Stimulated activated CD4-positive, alpha-beta T cell treated with anti-CD3 and anti-CD28 coated beads, TNF-alpha, amount 100 ng/mL, for 48 hours (primary cell): Measurements from ENCODE around the gene FAM181B.

ENCODE experiments used
- DNase-seq, 3 donors: peaks; one replicate each; pipeline ENCODE4 v3.0.0-alpha.2; 2020; ENCODE audit warnings: low read depth in 3 of 3

The FAM181B gene, protein sequence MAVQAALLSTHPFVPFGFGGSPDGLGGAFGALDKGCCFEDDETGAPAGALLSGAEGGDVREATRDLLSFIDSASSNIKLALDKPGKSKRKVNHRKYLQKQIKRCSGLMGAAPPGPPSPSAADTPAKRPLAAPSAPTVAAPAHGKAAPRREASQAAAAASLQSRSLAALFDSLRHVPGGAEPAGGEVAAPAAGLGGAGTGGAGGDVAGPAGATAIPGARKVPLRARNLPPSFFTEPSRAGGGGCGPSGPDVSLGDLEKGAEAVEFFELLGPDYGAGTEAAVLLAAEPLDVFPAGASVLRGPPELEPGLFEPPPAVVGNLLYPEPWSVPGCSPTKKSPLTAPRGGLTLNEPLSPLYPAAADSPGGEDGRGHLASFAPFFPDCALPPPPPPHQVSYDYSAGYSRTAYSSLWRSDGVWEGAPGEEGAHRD

DNA sequence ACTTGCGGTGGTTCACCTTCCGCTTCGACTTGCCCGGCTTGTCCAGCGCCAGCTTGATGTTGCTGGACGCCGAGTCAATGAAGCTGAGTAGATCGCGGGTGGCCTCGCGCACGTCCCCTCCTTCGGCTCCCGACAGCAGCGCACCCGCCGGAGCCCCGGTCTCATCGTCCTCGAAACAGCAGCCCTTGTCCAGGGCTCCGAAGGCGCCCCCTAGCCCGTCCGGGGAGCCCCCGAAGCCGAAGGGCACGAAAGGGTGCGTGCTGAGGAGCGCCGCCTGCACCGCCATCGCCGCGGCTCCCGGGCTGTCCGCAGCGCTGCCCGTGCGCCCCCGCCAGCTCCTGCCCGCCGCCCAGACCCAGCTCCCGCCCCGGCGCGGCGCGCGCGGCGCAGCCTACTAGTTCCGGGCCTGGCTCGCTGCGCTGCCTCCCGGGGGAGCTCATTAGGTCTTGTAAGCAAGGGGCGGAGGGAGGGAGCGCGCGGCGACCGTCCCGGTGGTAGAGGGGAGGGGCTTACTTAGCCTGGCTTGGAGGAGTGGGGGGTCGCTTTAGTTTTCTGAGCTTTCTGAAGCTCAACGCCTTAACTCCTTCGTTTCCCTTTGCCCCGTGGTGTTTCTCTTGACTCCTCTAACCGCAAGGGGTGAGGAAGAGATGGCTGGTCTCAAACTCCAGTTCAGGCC, at the start of gene FAM181B:
TSS of gene FAM181B (minus strand) at position 421 of the 676 bp plus-strand sequence. CDS start at position 286, 135 bp downstream.
- peak in 1 of 3 donors; percentile 31 for DNase-seq

DNA sequence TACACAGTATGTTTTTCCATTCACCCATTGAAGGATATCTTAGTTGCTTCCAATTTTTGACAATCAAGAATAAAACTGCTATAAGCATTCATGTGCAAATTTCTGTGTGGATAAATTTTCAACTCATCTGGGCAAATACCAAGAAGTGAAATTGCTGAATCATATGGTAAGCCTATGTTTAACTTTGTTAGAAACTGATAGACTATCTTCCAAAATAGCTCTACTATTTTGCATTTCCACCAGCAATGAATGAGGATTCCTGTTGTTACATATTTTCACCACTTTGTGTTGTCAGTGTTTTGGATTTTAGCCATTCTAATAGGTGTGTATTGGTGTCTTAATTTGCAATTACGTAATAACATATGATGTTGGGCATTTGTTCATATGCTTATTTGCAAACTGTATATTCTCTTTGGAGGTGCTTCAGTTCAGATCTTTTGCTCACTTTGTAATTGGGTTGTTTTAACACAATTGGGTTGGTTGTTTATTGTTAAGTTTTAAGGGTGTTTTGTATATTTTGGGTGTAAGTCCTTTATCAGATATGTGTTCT, 49.2 kb upstream of the FAM181B start:
- DNase-seq, result no peak

DNA sequence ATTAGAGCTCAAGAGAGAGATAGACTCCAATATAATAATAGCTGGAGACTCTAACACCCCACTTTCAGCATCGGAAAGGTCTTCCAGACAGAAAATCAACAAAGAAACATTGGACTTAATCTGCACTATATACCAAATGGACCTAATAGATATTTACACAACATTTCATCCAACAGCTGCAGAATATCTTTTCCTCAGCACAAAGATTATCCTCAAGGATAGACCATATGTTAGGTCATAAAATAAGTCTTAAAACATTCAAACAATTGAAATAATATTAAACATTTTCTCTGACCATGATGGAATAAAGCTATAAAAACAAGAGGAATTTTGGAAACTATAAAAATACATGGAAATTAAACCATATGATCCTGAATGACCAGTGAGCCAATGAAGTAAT, 45.1 kb upstream of the FAM181B start:
- DNase-seq, result no peak

DNA sequence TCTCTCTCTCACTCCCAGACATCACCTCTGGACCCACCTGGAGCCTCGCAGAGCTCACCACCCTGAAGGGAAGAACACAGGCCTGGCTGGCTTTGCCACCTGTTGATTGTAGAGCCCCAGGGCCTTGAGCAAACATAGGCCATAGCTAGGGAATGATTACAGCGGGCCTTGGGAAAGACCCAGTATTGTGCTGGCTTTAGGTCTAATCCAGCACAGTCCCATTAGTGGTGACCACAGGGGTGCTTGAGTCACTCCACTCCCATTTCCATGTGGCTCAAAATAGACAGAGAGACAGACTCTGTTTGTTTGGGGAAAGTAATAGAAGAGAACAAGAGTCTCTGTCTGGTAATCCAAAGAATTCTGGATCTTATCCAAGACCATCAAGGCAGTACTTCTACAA, 42.7 kb upstream of the FAM181B start:
- no peak for DNase-seq

DNA sequence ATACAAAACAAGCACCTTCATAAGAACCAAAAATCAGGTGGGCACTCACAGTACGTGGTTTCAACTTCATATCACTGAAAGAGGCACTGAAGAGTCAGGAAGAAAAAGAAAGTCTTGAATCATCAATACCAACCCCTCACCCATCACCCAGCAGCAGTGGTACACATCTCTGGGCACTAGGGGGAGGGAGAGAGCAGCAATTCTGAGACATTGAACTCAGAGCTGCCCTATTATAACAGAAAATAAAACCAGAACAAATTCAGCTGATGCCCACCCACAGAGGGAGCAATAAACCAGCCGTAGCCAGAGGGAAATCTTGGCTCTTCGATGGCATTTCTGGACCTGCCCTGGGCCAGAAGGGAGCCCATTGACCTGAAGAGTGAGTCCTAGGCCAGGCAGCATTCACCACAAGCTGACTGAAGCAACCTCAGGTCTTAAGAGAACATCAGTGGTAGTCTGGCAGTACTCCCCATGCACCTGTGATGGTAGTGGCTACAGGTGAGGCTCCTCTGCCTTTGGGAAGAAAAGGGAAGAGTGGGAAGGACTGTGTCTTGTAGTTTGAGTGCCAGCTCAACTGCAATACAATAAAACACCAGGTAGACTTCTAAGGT, 42.2 kb upstream of the FAM181B start:
- peak in 2 of 3 donors; percentile 7 to 12 for DNase-seq

DNA sequence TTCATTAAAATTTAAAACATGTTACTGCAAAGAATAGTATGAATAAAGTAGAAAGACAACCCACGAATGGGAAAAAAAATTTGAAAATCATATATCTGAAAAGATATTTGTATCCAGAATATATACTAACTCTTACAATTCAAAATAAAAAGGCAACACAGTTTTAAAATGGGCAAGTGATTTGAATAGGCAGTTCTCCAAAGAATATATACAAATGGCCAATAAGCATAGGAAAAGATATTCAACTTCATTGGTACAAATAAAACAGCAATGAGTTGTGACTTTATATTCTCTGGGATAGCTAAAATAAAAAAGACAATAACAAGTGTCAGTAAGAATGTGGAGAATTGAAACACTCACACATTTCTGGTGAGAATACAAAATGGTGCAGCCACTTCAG, 41.6 kb upstream of the FAM181B start:
- DNase-seq, result no peak

DNA sequence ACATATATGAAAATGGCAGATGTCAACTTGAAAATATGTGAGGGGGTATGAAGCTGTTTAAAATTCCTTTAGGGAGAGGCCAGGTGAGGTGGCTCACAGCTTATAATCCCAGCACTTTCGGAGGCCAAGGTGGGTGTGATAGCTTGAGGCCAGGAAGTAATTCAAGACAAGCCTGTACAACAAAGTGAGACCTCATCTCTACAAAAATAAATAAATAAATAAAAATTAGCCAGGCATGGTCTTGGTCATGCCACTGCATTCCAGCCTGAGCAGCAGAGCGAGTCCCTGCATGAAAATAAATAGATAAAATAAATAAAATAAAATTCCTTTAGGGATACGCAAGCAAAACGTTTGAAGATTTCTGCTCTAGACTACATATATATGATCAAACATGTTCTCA, 38.1 kb upstream of the FAM181B start:
- no peak for DNase-seq

DNA sequence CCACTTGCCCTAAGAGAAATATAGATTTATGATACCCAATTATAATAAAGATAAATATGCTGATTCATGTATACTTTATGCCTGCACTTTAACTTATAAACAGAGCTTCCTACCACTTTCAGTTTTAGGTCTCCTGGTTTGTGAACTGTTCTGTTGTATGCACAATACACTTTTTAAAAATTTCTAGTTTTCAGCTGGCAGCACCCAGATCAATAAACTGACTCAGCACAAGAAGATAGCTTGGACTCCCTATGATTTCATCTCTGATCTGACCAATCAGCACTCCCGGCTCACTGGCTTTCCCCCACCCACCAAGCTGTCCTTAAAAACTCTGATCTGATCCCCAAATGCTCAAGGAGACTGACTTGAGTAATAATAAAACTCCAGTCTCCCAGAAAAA, 33.5 kb upstream of the FAM181B start:
- DNase-seq, result no peak

DNA sequence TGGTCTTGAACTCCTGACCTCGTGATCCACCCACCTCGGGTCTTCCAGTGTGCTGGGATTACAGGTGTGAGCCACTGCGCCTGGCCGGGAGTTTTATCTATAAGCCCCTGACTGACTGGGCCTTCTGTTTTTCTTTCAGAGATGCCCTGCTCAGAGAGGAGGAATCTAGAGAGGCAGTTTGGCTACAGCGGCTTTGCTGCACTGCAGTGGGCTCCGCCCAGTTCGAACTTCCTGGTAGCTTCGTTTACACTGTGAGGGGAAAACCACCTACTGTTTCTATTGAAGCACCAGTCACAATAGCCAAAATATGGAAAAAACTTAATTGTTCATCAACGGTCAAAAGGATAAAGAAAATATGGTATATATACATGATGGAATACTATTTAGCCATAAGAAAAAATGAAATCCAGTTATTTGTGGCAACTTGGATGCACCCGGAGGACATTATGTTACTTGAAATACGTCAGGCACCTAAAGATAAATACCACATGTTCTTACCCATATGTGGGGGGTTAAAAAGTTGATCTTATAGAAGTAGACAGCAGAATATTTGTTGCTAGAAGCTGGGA, 31.9 kb upstream of the FAM181B start:
- DNase-seq, result no peak

DNA sequence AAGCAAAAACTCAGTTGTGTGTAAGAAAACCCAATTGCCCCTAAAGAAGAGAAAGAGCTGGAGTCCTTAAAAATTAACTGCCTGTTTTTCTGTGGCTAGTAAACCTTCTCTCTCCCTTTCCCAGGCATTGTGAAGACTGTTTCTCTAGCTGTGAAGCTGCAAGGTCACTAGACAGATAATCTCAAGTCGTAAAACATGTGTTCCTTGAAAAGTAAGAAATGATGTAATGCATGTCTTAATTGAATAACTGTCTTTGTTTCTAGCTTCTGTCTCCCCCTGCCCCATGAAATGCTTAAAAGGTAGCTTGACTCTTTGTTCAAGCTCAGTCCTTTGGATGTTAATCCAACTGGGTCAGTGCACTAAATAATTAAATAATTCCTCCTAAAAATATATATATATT, 29.5 kb upstream of the FAM181B start:
- no peak for DNase-seq

DNA sequence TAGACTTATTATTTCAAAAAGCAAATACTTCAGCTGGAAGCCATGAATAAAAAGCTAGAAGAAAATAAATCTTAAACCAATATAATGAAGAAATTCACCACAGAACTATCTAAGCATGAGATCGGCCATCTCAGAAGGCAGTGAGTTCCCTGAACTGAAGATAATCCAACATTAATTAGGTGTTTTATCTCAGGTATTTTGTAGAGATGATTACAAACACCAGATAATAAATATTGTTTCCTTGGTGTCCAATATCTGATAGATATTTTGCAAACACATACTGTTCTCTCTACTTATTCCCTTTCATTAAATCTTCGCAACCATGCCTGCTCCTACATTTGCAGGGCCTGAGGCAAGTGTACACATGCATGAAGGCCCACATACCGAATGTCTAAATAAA, 26.0 kb upstream of the FAM181B start:
- no peak for DNase-seq

DNA sequence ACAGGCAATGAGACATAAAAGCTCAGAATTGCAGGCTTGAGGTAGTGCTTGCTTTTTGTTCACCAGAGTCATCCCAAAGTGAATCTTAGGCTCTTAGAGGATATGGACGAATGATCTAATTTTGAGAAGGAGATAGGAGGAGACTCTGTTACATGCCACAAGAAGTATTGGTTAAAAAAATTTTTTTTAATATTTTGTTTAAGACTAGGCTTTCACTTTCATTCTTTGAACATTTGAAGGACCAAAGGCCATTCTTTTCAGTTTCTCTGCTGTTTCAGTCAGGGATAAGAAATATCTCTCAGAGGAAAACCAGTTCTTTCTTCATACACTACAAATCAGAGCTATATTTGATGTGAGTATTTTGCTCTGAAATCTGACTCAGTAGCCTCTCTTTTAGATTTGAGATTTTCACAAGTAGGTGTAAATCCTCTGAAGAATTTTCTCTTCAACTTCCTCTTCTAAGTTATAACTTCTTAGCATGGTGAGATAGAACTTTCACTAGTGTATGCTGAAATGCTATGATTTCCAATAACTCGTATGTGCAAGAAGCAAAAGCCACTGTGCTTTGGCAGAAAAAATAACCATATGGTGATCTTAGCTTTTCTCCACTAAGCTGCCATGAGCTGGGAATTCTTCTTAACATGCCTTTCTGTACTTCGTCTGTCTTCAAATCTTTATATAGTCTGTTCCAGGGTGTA, 24.1 kb upstream of the FAM181B start:
- DNase-seq, result no peak

DNA sequence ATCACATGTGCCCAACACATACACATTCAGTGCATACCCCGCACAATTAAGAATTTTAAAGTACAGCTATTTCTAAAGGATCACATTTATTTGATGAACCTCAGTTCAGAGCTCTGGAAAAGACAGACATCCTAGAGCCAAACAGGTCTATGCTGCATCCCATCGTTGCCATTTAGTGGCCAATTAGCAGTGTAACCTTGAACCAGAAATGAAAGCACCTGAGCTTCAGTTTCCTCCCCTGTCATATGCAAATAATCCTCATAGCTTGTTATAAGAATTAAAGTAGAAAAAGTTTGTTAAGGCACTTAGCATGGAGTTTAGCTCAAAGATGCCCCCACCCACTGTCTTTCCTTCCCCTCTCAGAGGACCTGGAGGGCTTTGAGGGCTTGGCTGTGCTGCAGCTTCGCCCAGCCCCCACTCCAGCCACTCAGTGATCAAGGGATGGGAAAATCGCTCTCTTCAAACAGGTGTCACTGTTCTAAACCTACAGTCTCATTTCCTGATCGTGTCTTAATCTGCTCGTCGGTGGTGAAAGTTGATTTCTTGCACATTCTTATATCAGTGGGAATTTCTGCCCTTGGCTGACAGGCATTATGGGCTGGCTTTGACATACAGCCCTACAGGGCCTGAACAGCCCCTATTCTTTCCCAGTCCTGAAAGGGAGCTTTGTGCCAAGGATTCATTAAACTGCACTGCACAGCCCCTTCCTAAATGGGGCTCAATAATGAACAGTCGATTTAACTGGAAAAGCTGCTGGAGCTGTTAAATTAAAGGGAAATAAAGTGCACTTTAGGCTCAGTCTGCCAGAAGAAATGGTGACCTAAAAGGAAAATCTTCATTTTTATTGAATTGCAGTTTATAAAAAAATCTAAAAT, 23.3 kb upstream of the FAM181B start:
- DNase-seq, result no peak

DNA sequence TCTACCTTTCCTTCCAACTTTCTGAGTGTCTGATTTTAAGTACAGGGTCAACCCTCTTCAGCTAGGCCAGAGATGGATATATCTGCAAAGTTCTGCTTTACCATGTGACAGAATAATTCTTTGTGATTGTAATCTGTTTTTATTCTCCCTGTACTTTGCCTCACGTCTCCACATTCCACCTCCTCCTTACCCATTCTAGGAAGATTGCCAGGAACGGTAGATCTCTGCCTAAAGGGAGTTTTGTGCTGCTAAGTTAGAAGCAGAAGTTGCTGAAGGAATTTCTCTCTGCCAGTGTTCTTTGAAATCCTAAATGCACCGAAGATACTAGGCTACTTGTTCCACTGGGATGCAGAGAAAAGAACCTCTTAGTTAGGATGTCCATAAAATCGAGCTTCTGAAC, 20.7 kb upstream of the FAM181B start:
- no peak for DNase-seq

DNA sequence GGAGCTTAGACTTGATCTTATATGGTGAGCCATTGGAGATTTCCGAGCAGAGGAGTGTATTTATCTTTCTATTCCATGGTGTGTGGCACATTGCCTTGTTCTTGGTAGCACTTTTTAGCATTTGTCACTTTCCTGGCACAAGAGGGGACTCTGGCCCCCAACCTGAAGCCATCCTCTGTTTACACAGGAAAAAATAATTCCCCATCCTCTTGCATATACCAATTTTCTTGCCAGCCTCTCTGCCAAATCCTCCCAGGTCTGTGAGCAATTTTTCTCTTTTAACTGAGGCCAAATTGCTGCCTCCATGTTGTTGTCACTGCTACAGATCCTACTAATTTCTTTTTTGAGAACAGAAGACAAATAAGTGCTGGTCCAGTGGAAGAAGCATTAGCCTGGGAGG, 20.3 kb upstream of the FAM181B start:
- no peak for DNase-seq

DNA sequence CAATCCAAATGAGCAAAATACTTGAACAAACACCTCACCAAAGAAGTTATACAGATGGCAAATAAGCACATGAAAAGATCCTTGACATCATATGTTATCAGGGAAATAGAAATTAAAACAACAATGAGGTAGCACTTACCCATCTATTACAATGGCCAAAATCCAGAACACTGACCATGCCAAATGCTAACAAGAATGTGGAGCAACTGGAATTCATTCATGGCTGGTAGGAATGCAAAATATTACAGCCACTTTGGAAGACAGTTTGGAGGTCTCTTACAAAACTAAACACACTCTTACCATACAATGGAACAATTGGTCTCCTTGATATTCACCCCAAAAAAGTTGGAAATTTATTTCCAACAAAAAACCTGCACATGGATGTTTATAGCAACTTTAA, 19.1 kb upstream of the FAM181B start:
- no peak for DNase-seq

DNA sequence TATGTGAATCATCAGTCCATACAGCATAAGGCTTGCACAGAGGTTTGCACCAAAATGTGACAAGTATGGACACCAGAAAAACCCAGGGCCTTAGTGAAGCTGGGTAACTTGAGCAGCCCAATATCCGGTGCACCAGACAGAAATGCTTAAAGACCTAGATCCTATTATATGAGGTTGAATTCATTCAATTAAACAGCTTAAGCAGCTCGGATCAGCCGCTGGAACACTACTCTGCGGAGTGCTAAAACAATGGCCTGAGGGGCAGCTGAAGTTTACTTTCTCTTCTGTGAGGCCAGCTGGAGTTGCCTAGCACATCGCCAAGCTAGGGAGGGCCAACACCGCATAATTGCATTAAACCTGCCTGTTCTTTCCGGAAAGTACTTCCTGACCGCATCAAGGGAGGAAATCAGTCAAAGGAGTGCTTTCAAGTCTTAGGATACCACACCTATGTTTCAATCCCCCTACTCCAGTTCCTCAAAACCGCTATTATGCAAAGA, 17.0 kb upstream of the FAM181B start:
- no peak for DNase-seq

DNA sequence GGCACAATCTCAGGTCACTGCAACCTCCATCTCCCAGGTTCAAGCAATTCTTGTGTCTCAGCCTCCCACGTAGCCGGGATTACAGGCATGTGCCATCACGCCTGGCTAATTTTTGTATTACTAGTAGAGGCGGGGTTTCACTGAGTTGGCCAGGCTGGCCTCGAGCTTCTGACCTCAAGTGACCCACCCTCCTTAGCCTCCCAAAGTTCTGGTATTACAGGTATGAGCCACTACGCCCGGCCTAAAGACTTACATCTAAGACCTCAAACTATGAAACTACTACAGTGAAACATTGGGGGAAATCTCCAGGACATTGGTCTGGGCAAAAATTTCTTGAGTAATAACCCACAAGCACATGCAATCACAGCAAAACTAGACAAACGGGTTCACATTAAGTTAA, 13.8 kb upstream of the FAM181B start:
- no peak for DNase-seq

DNA sequence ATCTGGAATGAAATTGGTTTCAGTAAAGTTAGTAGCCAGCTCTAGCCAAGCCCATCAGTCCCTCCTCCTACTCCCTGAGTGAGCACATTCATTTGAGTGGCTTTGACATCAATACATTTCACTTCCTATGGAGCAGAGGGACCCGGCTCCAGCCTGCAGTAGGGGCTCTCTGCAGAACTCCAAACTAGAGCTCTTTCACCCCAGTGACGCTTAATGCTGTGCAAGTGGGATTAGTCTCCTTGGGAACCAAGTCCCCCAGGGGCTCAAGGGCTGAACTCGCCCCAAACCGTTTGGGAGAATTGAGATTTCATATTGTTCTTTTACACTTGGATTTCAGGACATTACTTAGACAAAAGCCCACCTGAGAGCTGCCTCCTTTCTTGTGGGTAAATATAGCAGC, 4.4 kb upstream of the FAM181B start:
- no peak for DNase-seq

DNA sequence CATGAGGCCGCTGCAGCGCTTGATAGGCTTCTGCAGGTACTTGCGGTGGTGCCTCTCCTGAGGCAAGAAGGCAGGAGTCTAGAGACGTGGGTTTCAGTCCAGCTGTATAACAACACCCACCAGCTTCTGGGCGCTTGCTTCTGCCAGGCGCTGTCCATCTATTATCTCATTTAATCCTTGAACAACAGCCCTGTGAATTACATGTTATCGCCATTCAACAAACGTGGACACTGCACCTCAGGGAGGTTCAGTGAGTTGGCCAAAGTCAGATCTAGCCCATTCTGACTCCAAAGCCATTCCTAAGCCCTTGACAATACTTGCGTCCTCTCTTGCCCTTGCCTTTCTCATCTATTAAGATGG, 436 bp upstream of the FAM181B start:
- DNase-seq, result no peak
